Keratinocyte (primary cell): Measurements from ENCODE around the gene C1orf74. TPM values are rescaled to one million over a fixed set of nuclear protein-coding genes. Genes with fewer than 3 reads are reported as not detected.

Source experiments
- DNase-seq: peaks from one replicate; pipeline ENCODE4 v3.0.0-alpha.2; 2011; ENCODE audit warnings: low read depth, missing footprints, low spot score
- FAIRE-seq: peaks from 2 replicates; lab custom pipeline; 2011; peaks lifted over from hg19 to GRCh38; lab: Jason Lieb, UNC
- H2AFZ ChIP-seq: 2 replicates; pipeline ENCODE4 v1.6.0; 2012; ENCODE audit warnings: low read length, control low read depth, inconsistent platforms; ENCODE audit not compliant: control insufficient read depth
- H3K27ac ChIP-seq: 2 replicates; pipeline ENCODE4 v1.5.1; 2011; ENCODE audit warnings: low read length; ENCODE audit not compliant: control insufficient read depth, insufficient read depth
- H3K27me3 ChIP-seq: 3 replicates; pipeline ENCODE4 v1.6.0; 2011; ENCODE audit warnings: low read length; ENCODE audit not compliant: control insufficient read depth, insufficient read depth; ENCODE audit errors: extremely low read depth
- H3K36me3 ChIP-seq, 2 experiments: 2 replicates in 1 of 2; 3 replicates in 1 of 2; pipeline ENCODE4 v1.5.1; 2011; ENCODE audit warnings: low read length in 2 of 2, mild to moderate bottlenecking in 1 of 2; ENCODE audit not compliant: control insufficient read depth in 2 of 2, insufficient read depth in 2 of 2; ENCODE audit errors: extremely low read depth in 1 of 2
- H3K4me1 ChIP-seq: 3 replicates; pipeline ENCODE4 v1.5.1; 2011; ENCODE audit warnings: low read length; ENCODE audit not compliant: control insufficient read depth, insufficient read depth; ENCODE audit errors: extremely low read depth
- H3K4me2 ChIP-seq: 3 replicates; pipeline ENCODE4 v1.6.0; 2011; ENCODE audit warnings: low read depth, low read length; ENCODE audit not compliant: control insufficient read depth, insufficient read depth; ENCODE audit errors: extremely low read depth
- H3K4me3 ChIP-seq, 3 experiments: fragments of 200-600 bp in 1 of 3; sonication (generic) in 1 of 3; 2 replicates in 2 of 3; 3 replicates in 1 of 3; pipeline ENCODE4 v1.5.1; 2011 to 2016; ENCODE audit warnings: low read length in 3 of 3, mild to moderate bottlenecking in 3 of 3, control low read depth in 2 of 3, inconsistent platforms in 1 of 3, low read depth in 1 of 3, mixed read lengths in 1 of 3, mixed run types in 1 of 3, moderate library complexity in 1 of 3; ENCODE audit not compliant: control insufficient read depth in 2 of 3, insufficient read depth in 2 of 3; ENCODE audit errors: extremely low read depth in 1 of 3
- H3K79me2 ChIP-seq: 2 replicates; pipeline ENCODE4 v1.6.0; 2012; ENCODE audit warnings: low read length; ENCODE audit not compliant: control insufficient read depth, insufficient read depth
- H3K9ac ChIP-seq: 3 replicates; pipeline ENCODE4 v1.6.0; 2011; ENCODE audit warnings: low read length; ENCODE audit not compliant: control insufficient read depth, insufficient read depth; ENCODE audit errors: extremely low read depth
- H3K9me1 ChIP-seq: 3 replicates; pipeline ENCODE4 v1.6.0; 2011; ENCODE audit warnings: low read length; ENCODE audit not compliant: control insufficient read depth, insufficient read depth; ENCODE audit errors: extremely low read depth
- H3K9me3 ChIP-seq: 2 replicates; pipeline ENCODE4 v1.5.1; 2012; ENCODE audit warnings: low read depth, low read length; ENCODE audit not compliant: control insufficient read depth
- H4K20me1 ChIP-seq: 3 replicates; pipeline ENCODE4 v1.6.0; 2011; ENCODE audit warnings: low read length; ENCODE audit not compliant: control insufficient read depth, insufficient read depth; ENCODE audit errors: extremely low read depth
- CTCF ChIP-seq, 3 experiments: IDR thresholded peaks in 1 of 3; conservative IDR thresholded peaks in 1 of 3; optimal IDR thresholded peaks in 1 of 3; 2 replicates in 2 of 3; 3 replicates in 1 of 3; pipeline versions ENCODE3 to v1.5.1; 2011; ENCODE audit warnings: low read length in 3 of 3, mild to moderate bottlenecking in 3 of 3, moderate library complexity in 2 of 3, control low read depth in 1 of 3, inconsistent platforms in 1 of 3; ENCODE audit not compliant: insufficient read depth in 2 of 3; ENCODE audit errors: extremely low read depth in 1 of 3
- EZH2 ChIP-seq: IDR thresholded peaks from one replicate; pipeline ENCODE4 v1.6.1; 2012; ENCODE audit warnings: inconsistent platforms, mild to moderate bottlenecking, low read length, moderate library complexity
- dilution Hi-C: fragments of 300-500 bp; cut with MboI; formaldehyde crosslinking; loops from one replicate; pipeline ENCODE4 v1.7.0; 2020; ENCODE audit warnings: low sequenced_read_pairs; ENCODE audit not compliant: extremely low pct_ligation_motif_present
- polyA plus RNA-seq, 5 experiments: library from polyadenylated mRNA; depleted of rRNA in 3 of 5; stranded (reverse) in 3 of 5; stranded (forward) in 1 of 5; unstranded in 1 of 5; fragments of >200 nt; gene quantifications; 1 replicate in 1 of 5; 2 replicates in 3 of 5; 3 replicates in 1 of 5; pipeline versions ENCODE4 v1.2.1 to v1.2.3, GENCODE V29; 2011 to 2012; ENCODE audit warnings: missing spikeins in 2 of 5, low read depth in 1 of 5, low replicate concordance in 1 of 5

Gene C1orf74
- polyA plus RNA-seq, 1 donor (not counting 4 experiments of a cell fraction or from before 2014, with no cell fraction given), result 58.1 TPM

- Histone ChIP-seq H3K27me3 (no peaks in the 10 kb centered on the region), H3K27ac (peak within 1 kb of the TSS; percentile 92), H4K20me1 (no peaks in the 10 kb centered on the region), H3K9ac (peak within 1 kb of the TSS; percentile 93), H3K4me3 (peak within 1 kb of the TSS; percentile 72 to 97 (median 95)), H3K4me1 (peaks cover 57% of the 10 kb centered on the region), H3K36me3 (peaks cover 2 to 13% of the 10 kb centered on the region in 2 experiments), H3K79me2 (peaks cover 23% of the 10 kb centered on the region), H3K4me2 (peak within 1 kb of the TSS; percentile 92), H3K9me1 (no peaks in the 10 kb centered on the region), H2AFZ (peak within 1 kb of the TSS; percentile 81), H3K9me3 (no peaks in the 10 kb centered on the region)
- dilution Hi-C loops, result loop anchor here (25.0 kb wide), 1 partner anchor 160 kb away; no protein-coding TSS in a partner anchor
- no peak for DNase-seq
- peak; percentile 76 to 83 (median 77) for TF ChIP-seq CTCF (optimal IDR thresholded peaks at IDR 0.05 in 1 of 3, IDR thresholded peaks at IDR 0.05 in 1 of 3, conservative IDR thresholded peaks at IDR 0.05 in 1 of 3; ENCODE audit: extremely low read depth in 1 of 3, insufficient read depth in 2 of 3, low read length in 3 of 3)
- no peak for TF ChIP-seq EZH2
- peak; percentile 95 for FAIRE-seq
Observed at GRCh38 chr1:209827384-209828262, 43.3 kb upstream of the C1orf74 start, which contains the start of gene UTP25. TSS of gene UTP25 (plus strand) at chr1:209827972. CDS start at chr1:209828064, 92 bp downstream.

- Histone ChIP-seq H3K36me3 (peaks cover 0 to 4% of the 10 kb centered on the region in 2 experiments), H3K9ac (peak overlapping the region; percentile 93), H3K4me3 (peak overlapping the region in 2 of 3 experiments; percentile 18 to 25), H3K4me2 (peak overlapping the region; percentile 92), H3K27ac (peak overlapping the region; percentile 92), H4K20me1 (no peaks in the 10 kb centered on the region), H3K4me1 (peaks cover 65% of the 10 kb centered on the region), H3K9me3 (no peaks in the 10 kb centered on the region), H3K9me1 (no peaks in the 10 kb centered on the region), H2AFZ (no peak overlapping the region), H3K27me3 (no peaks in the 10 kb centered on the region), H3K79me2 (peaks cover 19% of the 10 kb centered on the region)
- FAIRE-seq (peak; percentile 39), DNase-seq (no peak)
- no peak for TF ChIP-seq CTCF (optimal IDR thresholded peaks at IDR 0.05 in 1 of 3, IDR thresholded peaks at IDR 0.05 in 1 of 3, conservative IDR thresholded peaks at IDR 0.05 in 1 of 3; ENCODE audit: extremely low read depth in 1 of 3, insufficient read depth in 2 of 3, low read length in 3 of 3)
- no peak for TF ChIP-seq EZH2
- dilution Hi-C loops, result loop anchor here (25.0 kb wide), 1 partner anchor 161 kb away; no protein-coding TSS in a partner anchor
Observed at GRCh38 chr1:209825591-209826434, 41.5 kb upstream of the C1orf74 start.
